GM12864 (cell line): ENCODE data around the gene TARS2.

Source experiments
- DNase-seq: peaks from one replicate; pipeline ENCODE4 v3.0.0-alpha.2; 2011; ENCODE audit warnings: low read depth
- H3K4me3 ChIP-seq: 2 replicates; pipeline ENCODE4 v1.5.1; 2011; ENCODE audit warnings: mild to moderate bottlenecking, low read depth, low read length, control low read depth
- TF ChIP-seq, protein P1 (sequence below): IDR thresholded peaks from 2 replicates; pipeline ENCODE4 v1.5.1; 2011; ENCODE audit warnings: low read depth, mild to moderate bottlenecking, moderate library complexity, low read length, control low read depth, inconsistent platforms; ENCODE audit errors: missing control alignments

The TARS2 gene

GRCh38 chr1:150479370-150479769 lies 7.8 kb upstream of the TARS2 start:
- no peak for DNase-seq
- H3K4me3 ChIP-seq, result no peak overlapping the region
- TF ChIP-seq, protein P1, sequence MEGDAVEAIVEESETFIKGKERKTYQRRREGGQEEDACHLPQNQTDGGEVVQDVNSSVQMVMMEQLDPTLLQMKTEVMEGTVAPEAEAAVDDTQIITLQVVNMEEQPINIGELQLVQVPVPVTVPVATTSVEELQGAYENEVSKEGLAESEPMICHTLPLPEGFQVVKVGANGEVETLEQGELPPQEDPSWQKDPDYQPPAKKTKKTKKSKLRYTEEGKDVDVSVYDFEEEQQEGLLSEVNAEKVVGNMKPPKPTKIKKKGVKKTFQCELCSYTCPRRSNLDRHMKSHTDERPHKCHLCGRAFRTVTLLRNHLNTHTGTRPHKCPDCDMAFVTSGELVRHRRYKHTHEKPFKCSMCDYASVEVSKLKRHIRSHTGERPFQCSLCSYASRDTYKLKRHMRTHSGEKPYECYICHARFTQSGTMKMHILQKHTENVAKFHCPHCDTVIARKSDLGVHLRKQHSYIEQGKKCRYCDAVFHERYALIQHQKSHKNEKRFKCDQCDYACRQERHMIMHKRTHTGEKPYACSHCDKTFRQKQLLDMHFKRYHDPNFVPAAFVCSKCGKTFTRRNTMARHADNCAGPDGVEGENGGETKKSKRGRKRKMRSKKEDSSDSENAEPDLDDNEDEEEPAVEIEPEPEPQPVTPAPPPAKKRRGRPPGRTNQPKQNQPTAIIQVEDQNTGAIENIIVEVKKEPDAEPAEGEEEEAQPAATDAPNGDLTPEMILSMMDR, result no peak

- TF ChIP-seq, protein P1, result no peak
- no peak overlapping the region for H3K4me3 ChIP-seq
- no peak for DNase-seq
Observed at GRCh38 chr1:150479927-150480352, 7.3 kb upstream of the TARS2 start.

DNA sequence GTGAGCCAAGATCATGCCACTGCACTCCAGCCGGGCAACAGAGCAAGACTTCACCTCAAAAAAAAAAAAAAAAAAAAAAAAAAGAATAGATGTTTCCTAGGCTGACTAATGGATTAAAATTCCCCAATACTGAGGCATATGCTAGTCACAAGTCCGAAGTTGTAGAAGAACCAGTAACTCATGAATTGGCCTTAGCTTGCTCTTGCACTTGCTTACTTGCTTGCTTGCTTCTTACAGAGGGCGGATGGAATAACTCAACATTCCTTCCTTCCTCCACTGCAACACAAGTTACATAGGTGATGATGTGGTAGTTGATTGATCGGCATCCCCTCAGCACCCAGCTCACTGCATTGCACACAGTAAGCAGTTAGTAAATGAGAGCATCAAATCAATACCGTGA lies 2.8 kb upstream of the TARS2 start:
- TF ChIP-seq, protein P1, result no peak
- no peak for DNase-seq
- no peak overlapping the region for H3K4me3 ChIP-seq

- no peak for DNase-seq
- H3K4me3 ChIP-seq, result no peak overlapping the region
- TF ChIP-seq, protein P1, result no peak
Observed at GRCh38 chr1:150484861-150485260, 2.4 kb upstream of the TARS2 start.

DNA sequence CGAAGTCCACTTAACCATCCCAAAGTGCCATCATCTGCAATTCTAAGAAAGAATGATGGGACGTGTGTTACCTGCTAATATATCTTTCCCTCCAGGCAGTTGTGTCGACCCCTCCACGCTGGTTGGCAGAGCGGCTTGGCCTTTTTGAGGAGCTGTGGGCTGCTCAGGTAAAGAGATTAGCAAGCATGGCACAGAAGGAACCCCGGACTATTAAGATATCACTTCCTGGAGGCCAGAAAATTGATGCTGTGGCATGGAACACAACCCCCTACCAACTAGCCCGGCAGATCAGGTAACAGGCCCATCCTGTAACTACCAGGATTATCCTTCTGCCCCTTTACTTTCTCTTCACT lies 520 bp downstream of the TARS2 start:
- H3K4me3 ChIP-seq, result peak overlapping the region; percentile 91
- no peak for DNase-seq
- TF ChIP-seq, protein P1, result no peak

- TF ChIP-seq, protein P1, result no peak
- H3K4me3 ChIP-seq, result no peak overlapping the region
- no peak for DNase-seq
Observed at GRCh38 chr1:150493175-150493574, 6.0 kb downstream of the TARS2 start.

DNA sequence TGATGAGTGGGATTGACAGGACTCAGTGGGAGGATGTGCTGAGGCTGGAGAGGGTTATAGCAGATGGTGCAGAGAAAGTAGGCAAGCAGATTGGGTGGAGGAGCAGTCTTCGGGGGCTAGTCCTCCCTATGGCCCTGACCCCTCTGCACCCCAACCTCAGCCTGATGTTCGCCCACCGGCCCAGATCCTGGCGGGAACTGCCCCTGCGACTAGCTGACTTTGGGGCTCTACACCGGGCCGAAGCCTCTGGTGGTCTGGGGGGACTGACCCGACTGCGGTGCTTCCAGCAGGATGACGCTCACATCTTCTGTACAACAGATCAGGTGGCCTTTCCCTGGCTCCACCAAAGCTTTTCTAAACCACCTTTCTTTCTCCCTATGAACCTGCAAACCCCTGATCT lies 11.1 kb downstream of the TARS2 start:
- DNase-seq, result no peak
- no peak overlapping the region for H3K4me3 ChIP-seq
- TF ChIP-seq, protein P1, result no peak
